Activated CD4-positive, alpha-beta memory T cell treated with anti-CD3 and anti-CD28 coated beads, Interleukin-2, amount 10 ng/mL, durations not matched to agents 7 days and 5 days (primary cell): Measurements from ENCODE around the gene PKLR. TPM values are rescaled to one million over a fixed set of nuclear protein-coding genes. Genes with fewer than 3 reads are reported as not detected.
A peak's percentile ranks its signal among the peaks of the same experiment; 100 is the strongest.

Experiments
- CTCF ChIA-PET: fragments of 350-600 bp; sonication (Branson Sonifier 250); formaldehyde crosslinking; loops from one replicate; lab custom pipeline; 2021; ENCODE audit warnings: antibody characterized with exemption, inconsistent platforms; lab: Charles Lee
- POLR2A ChIA-PET: fragments of 350-600 bp; sonication (Branson Sonifier 250); formaldehyde crosslinking; loops from one replicate; lab custom pipeline; 2021; ENCODE audit warnings: antibody characterized with exemption; lab: Charles Lee
- DNase-seq: peaks from one replicate; pipeline ENCODE4 v3.0.0-alpha.2; 2020
- H3K27ac Mint-ChIP-seq: one replicate; pipeline ENCODE4 v1.8.0; 2021; ENCODE audit warnings: mild to moderate bottlenecking, mixed read lengths
- H3K27me3 Mint-ChIP-seq: one replicate; pipeline ENCODE4 v1.8.0; 2021; ENCODE audit warnings: mixed read lengths
- H3K36me3 Mint-ChIP-seq: one replicate; pipeline ENCODE4 v1.8.0; 2021; ENCODE audit warnings: low read depth, mixed read lengths
- H3K4me1 Mint-ChIP-seq: one replicate; pipeline ENCODE4 v1.8.0; 2021; ENCODE audit warnings: mixed read lengths
- H3K4me3 Mint-ChIP-seq: one replicate; pipeline ENCODE4 v1.8.0; 2021; ENCODE audit warnings: mild to moderate bottlenecking, mixed read lengths
- H3K9me3 Mint-ChIP-seq: one replicate; pipeline ENCODE4 v1.8.0; 2021; ENCODE audit warnings: mixed read lengths
- total RNA-seq, 2 experiments: library from RNA; stranded (reverse); gene quantifications; one replicate each; pipeline ENCODE4 v1.2.3, GENCODE V29; 2021

PKLR gene
- total RNA-seq, 2 experiments from 2014 or later, result not detected

DNA sequence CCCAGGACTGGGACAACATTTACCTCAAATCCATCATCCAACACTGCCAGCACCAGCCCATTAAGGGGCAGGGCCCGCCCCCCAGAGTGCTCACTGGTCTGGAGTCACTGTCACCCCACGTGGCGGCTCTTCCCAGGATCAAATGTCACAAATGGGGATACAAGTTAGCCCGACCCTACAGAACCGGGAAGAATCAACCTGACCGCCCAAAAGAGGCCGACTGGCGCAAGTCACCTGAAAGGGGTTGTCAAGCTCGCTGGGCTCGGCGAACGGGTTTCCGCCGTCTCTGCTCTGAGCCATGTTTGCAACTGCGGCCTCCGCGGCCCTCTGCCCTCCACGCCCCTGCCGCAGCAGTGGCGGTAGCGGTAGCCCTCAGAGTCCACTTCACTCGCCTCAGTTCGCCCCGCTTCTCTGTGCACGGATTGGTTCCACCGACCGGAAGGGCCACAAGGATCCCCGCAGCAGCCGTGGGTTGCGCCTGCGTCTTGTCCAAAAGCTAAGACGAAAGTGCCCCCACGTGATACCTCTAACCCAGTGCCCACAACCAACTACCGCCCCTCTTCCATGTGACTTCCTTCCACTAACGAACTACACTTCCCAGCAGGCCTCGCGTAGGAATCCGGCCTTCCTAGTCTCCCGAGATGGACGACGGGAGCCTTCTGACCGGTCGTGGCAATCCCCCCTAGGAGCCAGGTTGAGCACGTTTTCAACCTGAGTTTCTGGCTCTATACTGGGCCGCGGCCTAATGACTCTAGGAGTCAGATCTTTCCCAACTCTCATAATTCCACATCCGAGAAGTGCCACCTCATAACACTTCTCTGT is 39.2 kb downstream of the PKLR start, which contains the start of gene SCAMP3:
Gene SCAMP3 (minus strand): TSS at position 509 of the 822 bp plus-strand sequence. CDS start 209 bp downstream, at position 300.
- CTCF ChIA-PET, result interaction anchor here (0.6 to 5.1 kb wide), 7 partner anchors 10 to 174 kb away, joined by 3 to 91 read pairs (median 4); partner anchors contain the start of genes CLK2 and THBS3
- Mint-ChIP-seq H3K4me1 (peaks cover 44% of the 10 kb centered on the region), H3K36me3 (peaks cover 80% of the 10 kb centered on the region)

DNA sequence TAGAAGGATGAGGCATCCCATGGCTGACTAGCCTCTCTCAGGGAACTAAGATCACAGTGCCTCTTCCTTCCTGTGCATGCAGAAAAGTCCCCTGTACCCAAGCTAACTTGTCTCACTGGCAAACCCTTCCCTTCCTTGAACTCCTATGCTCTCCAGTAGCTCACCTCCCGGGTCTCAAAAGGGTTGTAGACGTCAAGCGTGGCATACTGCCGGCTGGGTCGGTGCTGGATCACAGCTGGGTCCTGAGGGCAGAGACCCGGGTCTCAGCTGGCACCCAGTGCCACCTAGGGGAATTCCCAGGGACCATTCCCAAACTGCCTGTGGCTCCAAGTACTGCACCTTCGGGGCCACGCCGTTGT is 39.8 kb downstream of the PKLR start:
- ChIA-PET POLR2A (interaction anchor here (0.8 to 4.2 kb wide), 14 partner anchors 9 to 348 kb away, joined by 3 to 57 read pairs (median 6); partner anchors contain the start of genes CLK2, FDPS and KRTCAP2), CTCF (interaction anchor here (0.6 to 5.1 kb wide), 6 partner anchors 11 to 84 kb away, joined by 3 to 91 read pairs (median 6); partner anchors contain the start of gene CLK2)
- H3K4me1 Mint-ChIP-seq, result peaks cover 50% of the 10 kb centered on the region
- H3K27ac Mint-ChIP-seq, result peak overlapping the region; percentile 91
- H3K9me3 Mint-ChIP-seq, result no peaks in the 10 kb centered on the region
- peak; percentile 25 for DNase-seq
- H3K36me3 Mint-ChIP-seq, result peaks cover 80% of the 10 kb centered on the region
- H3K4me3 Mint-ChIP-seq, result peak overlapping the region; percentile 98
- H3K27me3 Mint-ChIP-seq, result no peaks in the 10 kb centered on the region

More for the DNA sequence above, 39.2 kb downstream of the PKLR start, which contains the start of gene SCAMP3:
- Mint-ChIP-seq H3K4me3 (peak within 1 kb of the TSS; percentile 98), H3K27ac (peak within 1 kb of the TSS; percentile 91), H3K27me3 (no peaks in the 10 kb centered on the region), H3K9me3 (no peaks in the 10 kb centered on the region)
- DNase-seq, result peak; percentile 90
- POLR2A ChIA-PET, result interaction anchor here (0.8 to 4.2 kb wide), 14 partner anchors 8 to 347 kb away, joined by 3 to 57 read pairs (median 6); partner anchors contain the start of genes CLK2, FDPS and KRTCAP2

DNA sequence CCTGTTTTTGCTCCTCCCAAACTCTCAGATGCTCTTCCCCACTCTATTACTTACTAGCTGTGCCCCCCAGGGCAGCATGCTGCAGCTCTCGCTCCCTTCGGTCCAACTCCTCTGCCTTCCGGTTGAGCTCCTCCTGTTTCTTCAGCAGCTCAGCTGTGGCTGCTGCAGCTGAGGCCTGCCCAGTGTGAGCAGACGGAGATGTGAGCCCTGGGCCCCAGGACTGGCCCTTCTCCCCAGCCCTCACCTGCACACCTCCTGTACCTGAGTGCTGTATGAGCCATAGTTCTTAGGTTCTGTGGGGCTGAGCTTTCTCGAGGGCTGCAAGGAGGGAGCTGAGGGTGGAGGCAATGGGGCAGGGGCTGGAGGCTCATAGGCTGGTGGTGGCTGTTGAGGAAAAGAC is 41.0 kb downstream of the PKLR start:
- DNase-seq, result no peak
- H3K4me1 Mint-ChIP-seq, result peaks cover 53% of the 10 kb centered on the region
- POLR2A ChIA-PET, result interaction anchor here (0.6 to 4.2 kb wide), 7 partner anchors 10 to 362 kb away, joined by 3 to 57 read pairs (median 4); partner anchors contain the start of genes CLK2, KRTCAP2 and RUSC1
- H3K27me3 Mint-ChIP-seq, result no peaks in the 10 kb centered on the region
- CTCF ChIA-PET, result interaction anchor here (5.1 kb wide), 1 partner anchor 10 kb away, joined by 91 read pairs; no protein-coding TSS in a partner anchor
- H3K27ac Mint-ChIP-seq, result peak overlapping the region; percentile 25
- H3K9me3 Mint-ChIP-seq, result no peaks in the 10 kb centered on the region
- H3K36me3 Mint-ChIP-seq, result peaks cover 72% of the 10 kb centered on the region
- peak overlapping the region; percentile 98 for H3K4me3 Mint-ChIP-seq

DNA sequence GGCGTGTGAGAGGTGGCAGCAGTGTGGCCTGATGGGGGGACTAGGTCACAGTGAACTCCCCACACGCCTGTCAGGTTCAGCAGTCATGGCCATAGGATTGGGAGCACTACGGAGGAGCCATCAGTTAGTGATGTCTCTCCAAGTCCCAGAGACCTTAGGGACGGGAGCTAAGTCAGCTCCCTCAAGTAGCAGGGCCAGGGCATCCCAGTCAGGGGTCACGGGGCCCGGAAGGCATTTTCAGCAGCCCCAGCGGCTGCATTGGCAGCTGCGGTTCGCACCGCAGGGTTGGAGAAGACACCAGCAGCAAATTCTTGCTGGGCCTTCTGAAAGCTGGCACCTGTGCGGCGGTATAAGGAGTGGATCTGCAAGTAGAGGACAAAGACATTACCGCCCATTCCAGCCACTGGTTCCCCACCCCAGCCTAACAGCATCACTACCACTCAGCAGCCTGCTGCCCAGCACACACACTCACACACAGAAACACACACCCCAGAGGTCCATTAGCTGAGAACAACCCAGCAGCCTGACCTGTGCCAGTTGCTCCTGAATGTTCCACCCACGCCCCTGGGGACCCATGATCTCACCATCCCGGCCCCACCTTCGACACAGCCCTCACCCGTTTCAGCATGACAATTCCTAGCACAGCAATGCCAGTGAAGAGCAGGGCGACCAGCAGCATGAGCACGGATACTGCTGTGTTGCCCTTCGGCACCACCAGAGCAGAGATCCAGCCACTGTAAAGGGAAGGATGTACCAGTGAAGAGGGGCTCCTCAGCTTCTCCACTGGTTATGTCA is 45.0 kb downstream of the PKLR start:
- POLR2A ChIA-PET, result interaction anchor here (1.0 to 2.2 kb wide), 5 partner anchors 12 to 67 kb away, joined by 3 to 11 read pairs (median 3); no protein-coding TSS in a partner anchor
- peak overlapping the region; percentile 72 for H3K4me3 Mint-ChIP-seq
- DNase-seq, result no peak
- CTCF ChIA-PET, result interaction anchor here (1.5 to 1.6 kb wide), 2 partner anchors 10 to 83 kb away, joined by 3 to 5 read pairs; partner anchors contain the start of gene KRTCAP2
- H3K4me1 Mint-ChIP-seq, result peaks cover 47% of the 10 kb centered on the region
- H3K36me3 Mint-ChIP-seq, result peaks cover 35% of the 10 kb centered on the region
- H3K9me3 Mint-ChIP-seq, result no peaks in the 10 kb centered on the region
- H3K27ac Mint-ChIP-seq, result peak overlapping the region; percentile 17
- no peaks in the 10 kb centered on the region for H3K27me3 Mint-ChIP-seq

DNA sequence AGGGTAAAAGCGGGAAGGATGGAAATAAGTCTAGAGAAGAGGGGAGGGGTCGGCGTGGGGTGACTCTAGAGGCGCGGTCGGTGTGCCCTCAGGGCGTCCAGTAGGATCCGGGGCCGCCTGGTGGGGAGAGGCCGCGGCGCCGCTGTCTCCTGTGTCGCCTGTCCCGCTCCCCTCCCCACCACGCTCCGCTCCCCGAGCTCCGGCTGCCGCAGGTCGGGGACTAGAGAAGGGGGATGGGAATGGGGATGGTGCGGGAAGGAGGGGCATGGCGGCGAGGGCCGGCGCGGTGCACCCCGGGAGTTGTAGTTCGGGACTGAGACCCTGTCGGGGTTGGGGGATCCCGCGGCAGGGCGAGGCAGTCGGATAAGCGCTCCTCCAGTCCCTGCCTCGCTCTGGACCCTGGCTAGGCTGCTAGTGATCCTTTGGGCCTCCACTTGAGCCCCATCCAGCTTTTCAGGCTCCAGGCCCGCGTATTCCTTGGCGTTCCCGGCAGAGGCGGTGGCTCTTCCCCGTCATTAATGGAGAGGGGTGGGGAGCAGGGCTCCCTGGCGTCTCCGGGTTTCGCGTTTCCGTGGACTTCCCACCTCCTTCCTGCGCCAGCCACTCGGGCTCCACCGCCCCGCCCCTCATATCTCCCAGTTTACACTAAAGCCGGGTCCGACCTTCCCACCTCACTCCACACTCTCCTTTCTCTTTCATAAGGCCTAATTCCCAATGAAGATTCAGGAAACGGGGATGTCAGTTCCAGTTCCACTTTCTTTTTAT is 45.8 kb downstream of the PKLR start, which contains the start of gene ENTREP3:
Gene ENTREP3 (minus strand): TSS at position 241 of the 765 bp plus-strand sequence. CDS start 606 bp downstream, outside the sequence.
- H3K9me3 Mint-ChIP-seq, result no peaks in the 10 kb centered on the region
- ChIA-PET CTCF (interaction anchor here (1.5 kb wide), 1 partner anchor 82 kb away, joined by 3 read pairs; the partner anchor contains the start of gene KRTCAP2), POLR2A (interaction anchor here (0.6 to 1.7 kb wide), 5 partner anchors 11 to 68 kb away, joined by 3 to 9 read pairs (median 3); partner anchors contain the start of gene CLK2)
- H3K27me3 Mint-ChIP-seq, result no peaks in the 10 kb centered on the region
- DNase-seq, result peak; percentile 80
- H3K27ac Mint-ChIP-seq, result no peak within 1 kb of the TSS
- peaks cover 46% of the 10 kb centered on the region for H3K4me1 Mint-ChIP-seq
- peak within 1 kb of the TSS; percentile 78 for H3K4me3 Mint-ChIP-seq
- peaks cover 28% of the 10 kb centered on the region for H3K36me3 Mint-ChIP-seq

DNA sequence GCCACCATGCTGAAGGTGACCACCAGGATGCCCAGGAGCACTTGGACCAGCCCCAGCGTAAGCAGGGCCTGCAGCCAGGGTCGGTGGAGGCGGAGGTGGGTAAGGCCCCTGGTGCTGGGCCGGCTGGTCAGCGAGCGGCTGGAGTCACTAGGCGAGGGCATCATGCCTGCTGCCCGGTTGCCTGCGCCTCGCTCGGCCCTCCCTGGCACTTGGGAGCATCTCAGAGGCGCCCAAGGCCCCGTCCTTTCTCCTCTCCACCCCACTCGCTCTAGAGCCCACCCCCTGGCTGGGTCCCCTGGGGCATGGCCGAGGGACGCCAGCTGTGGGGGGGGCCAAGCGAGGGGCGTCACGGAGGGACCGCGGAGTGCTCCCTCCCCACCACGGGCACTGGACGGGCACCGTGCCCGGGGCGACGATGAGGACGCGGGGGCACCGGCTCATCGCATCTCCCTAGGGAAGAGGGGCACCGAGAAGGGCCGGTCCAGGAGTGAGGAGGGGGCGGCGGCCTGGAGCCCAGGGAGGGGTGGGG is 46.5 kb downstream of the PKLR start:
- Mint-ChIP-seq H3K4me1 (peaks cover 45% of the 10 kb centered on the region), H3K4me3 (peak overlapping the region; percentile 78), H3K27ac (no peak overlapping the region), H3K36me3 (peaks cover 25% of the 10 kb centered on the region), H3K9me3 (no peaks in the 10 kb centered on the region), H3K27me3 (no peaks in the 10 kb centered on the region)
- POLR2A ChIA-PET, result interaction anchor here (0.6 to 1.7 kb wide), 4 partner anchors 10 to 69 kb away, joined by 3 to 9 read pairs (median 4); partner anchors contain the start of gene CLK2
- no peak for DNase-seq
- CTCF ChIA-PET, result no interaction called here

DNA sequence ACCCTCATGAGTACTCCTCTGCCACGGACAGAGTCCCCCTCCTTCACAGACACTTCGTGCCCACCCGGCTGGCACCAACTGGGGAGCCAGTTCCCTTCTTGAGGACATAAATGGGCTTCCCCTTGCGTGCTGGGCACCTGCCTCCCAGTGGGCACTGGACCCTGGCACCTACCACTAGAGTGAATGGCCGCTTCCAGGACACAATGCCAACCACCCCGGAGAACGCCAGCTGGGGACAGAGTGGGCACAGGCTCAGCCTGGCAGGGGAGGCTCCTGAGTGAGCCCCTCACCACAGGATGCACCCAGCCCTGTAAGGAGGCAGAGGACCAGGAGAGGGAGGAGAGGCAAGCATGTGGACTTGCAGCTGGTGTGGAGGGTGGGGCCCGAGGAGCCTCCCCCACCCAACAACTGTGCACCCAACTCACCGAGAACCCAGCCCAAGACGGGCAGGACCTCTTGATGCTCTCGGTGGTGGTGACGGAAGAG is 47.0 kb downstream of the PKLR start:
- H3K27me3 Mint-ChIP-seq, result no peaks in the 10 kb centered on the region
- H3K4me3 Mint-ChIP-seq, result peak overlapping the region; percentile 78
- no peak overlapping the region for H3K27ac Mint-ChIP-seq
- peaks cover 45% of the 10 kb centered on the region for H3K4me1 Mint-ChIP-seq
- CTCF ChIA-PET, result no interaction called here
- peaks cover 22% of the 10 kb centered on the region for H3K36me3 Mint-ChIP-seq
- DNase-seq, result no peak
- POLR2A ChIA-PET, result interaction anchor here (1.4 to 1.7 kb wide), 2 partner anchors 10 to 69 kb away, joined by 3 to 5 read pairs; no protein-coding TSS in a partner anchor
- H3K9me3 Mint-ChIP-seq, result no peaks in the 10 kb centered on the region

DNA sequence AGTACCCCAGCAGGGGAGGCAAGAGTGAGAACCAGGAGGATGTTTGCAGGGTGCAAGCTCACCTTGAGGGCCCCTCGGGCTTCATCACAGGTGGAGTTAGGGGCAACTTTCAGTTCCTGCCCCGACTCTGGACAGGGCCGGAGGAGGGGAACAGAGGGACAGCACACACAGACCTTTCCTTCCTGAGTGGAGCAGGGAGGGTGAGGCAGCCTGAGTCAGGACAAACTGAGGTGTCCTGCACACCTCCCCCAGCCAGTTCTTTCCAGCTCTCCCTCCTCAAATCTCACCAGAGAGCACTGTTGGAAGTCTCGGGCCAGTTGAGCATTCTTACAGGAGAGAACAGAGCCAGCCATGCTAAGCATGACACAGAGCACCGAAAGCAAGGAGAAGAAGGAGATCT is 47.4 kb downstream of the PKLR start:
- Mint-ChIP-seq H3K36me3 (peaks cover 20% of the 10 kb centered on the region), H3K4me3 (peak overlapping the region; percentile 78), H3K27me3 (no peaks in the 10 kb centered on the region), H3K4me1 (peaks cover 45% of the 10 kb centered on the region), H3K9me3 (no peaks in the 10 kb centered on the region), H3K27ac (no peak overlapping the region)
- DNase-seq, result no peak
- ChIA-PET CTCF (no interaction called here), POLR2A (interaction anchor here (0.8 to 4.8 kb wide), 2 partner anchors 8 to 9 kb away, joined by 3 to 26 read pairs; partner anchors contain the start of gene SCAMP3)

DNA sequence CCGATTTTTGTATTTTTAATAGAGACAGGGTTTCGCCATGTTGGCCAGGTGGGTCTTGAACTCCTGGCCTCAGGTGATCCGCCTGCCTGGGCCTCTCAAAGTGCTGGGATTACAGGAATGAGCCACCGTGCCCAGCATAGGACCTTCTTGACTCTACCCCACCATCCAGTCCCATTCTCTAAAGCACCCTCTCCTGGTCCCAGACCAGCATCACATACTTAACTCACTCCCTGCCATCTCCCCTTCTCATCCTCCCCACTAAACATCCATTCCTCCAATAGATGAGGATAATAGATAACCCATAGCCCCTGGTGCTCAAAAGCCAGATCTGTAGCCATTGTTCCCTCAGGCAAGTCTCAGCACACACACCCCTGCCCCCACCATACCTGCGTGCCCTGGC is 48.0 kb downstream of the PKLR start:
- POLR2A ChIA-PET, result interaction anchor here (0.8 to 4.8 kb wide), 2 partner anchors 8 to 9 kb away, joined by 3 to 26 read pairs; partner anchors contain the start of gene SCAMP3
- CTCF ChIA-PET, result interaction anchor here (3.7 to 4.1 kb wide), 2 partner anchors 19 to 69 kb away, joined by 29 to 78 read pairs; partner anchors contain the start of genes CLK2 and RUSC1
- peak overlapping the region; percentile 78 for H3K4me3 Mint-ChIP-seq
- H3K9me3 Mint-ChIP-seq, result no peaks in the 10 kb centered on the region
- no peak overlapping the region for H3K27ac Mint-ChIP-seq
- peaks cover 41% of the 10 kb centered on the region for H3K4me1 Mint-ChIP-seq
- H3K36me3 Mint-ChIP-seq, result peaks cover 15% of the 10 kb centered on the region
- no peak for DNase-seq
- H3K27me3 Mint-ChIP-seq, result no peaks in the 10 kb centered on the region

DNA sequence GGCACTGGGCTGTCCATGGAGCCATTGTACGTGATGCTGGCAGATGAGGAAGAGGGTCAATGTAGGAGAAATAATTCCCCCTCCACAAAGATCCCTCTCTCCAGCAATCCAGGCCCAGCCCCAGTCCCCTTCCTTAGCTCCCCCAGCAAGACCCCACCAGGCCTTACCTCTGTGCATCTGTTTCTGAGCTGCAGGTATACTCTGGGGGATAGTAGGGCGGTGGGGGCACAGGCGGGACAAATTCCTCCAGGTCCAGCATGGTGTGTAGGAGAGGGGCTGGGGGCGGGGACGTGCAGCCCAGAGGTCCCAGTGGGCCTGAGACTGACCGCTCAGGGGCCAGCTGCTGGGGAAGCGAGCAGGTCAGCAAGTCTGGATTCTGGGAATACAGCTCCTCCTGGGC is 49.7 kb downstream of the PKLR start:
- Mint-ChIP-seq H3K27ac (no peak overlapping the region), H3K9me3 (no peaks in the 10 kb centered on the region), H3K27me3 (no peaks in the 10 kb centered on the region), H3K4me3 (no peak overlapping the region), H3K36me3 (peaks cover 3% of the 10 kb centered on the region), H3K4me1 (peaks cover 35% of the 10 kb centered on the region)
- POLR2A ChIA-PET, result interaction anchor here (0.8 to 4.8 kb wide), 10 partner anchors 10 to 315 kb away, joined by 3 to 26 read pairs (median 8); partner anchors contain the start of genes CLK2, RUSC1 and SCAMP3
- no peak for DNase-seq
- CTCF ChIA-PET, result interaction anchor here (0.6 to 5.1 kb wide), 31 partner anchors 9 to 493 kb away, joined by 3 to 91 read pairs (median 10); partner anchors contain the start of genes CLK2, FDPS, KRTCAP2 and RUSC1
